Colonic mucosa (tissue), 4 donors: Measurements from ENCODE around the gene PGF. TPM values are rescaled to one million over a fixed set of nuclear protein-coding genes. Genes with fewer than 3 reads are reported as not detected.

Experiments
- DNase-seq: peaks from one replicate; pipeline ENCODE4 v3.0.0-alpha.2; 2020
- H3K27ac ChIP-seq: fragments of 200-600 bp; one replicate; pipeline ENCODE4 v1.8.0; 2021
- H3K27me3 ChIP-seq: fragments of 200-600 bp; one replicate; pipeline ENCODE4 v1.8.0; 2021
- H3K36me3 ChIP-seq: fragments of 200-600 bp; one replicate; pipeline ENCODE4 v1.8.0; 2021
- H3K4me1 ChIP-seq: fragments of 200-600 bp; one replicate; pipeline ENCODE4 v1.8.0; 2021; ENCODE audit warnings: mild to moderate bottlenecking
- H3K4me3 ChIP-seq: fragments of 200-600 bp; one replicate; pipeline ENCODE4 v1.8.0; 2021
- H3K9ac ChIP-seq, 2 donors: one replicate each; pipeline ENCODE4 v1.7.0; 2013; ENCODE audit warnings: control low read depth in 2 of 2, low read depth in 2 of 2, low read length in 2 of 2
- H3K9me3 ChIP-seq: fragments of 200-600 bp; one replicate; pipeline ENCODE4 v1.8.0; 2021
- CTCF ChIP-seq: fragments of 200-600 bp; IDR thresholded peaks from one replicate; pipeline ENCODE4 v1.8.0; 2022; ENCODE audit warnings: antibody characterized with exemption, mild to moderate bottlenecking
- intact Hi-C: fragments of 100-400 bp; cut with DNase I; formaldehyde crosslinking; loops from one replicate; pipeline ENCODE4 v1.14.1; 2022
- total RNA-seq, 2 donors: library from RNA; stranded (reverse); fragmentation: NEBNext Ultra II Directional in 1 of 2; extraction: Animal tissue kit (Norgen Biotek cat#: 25700) in 1 of 2; gene quantifications; one replicate each; pipeline ENCODE4 v1.2.1, GENCODE V29; 2021
- donor health status: healthy.
- donor health status: DM: no; HTN: no; CAD: no.
- donor health status: DM: no; HTN: no; CAD: no.

Gene PGF
- total RNA-seq, 2 donors from 2014 or later: 0.57 to 2.2 TPM

- intact Hi-C loops: no loop called here
- Histone ChIP-seq H3K9ac (no peak overlapping the region), H3K4me3 (no peak overlapping the region), H3K27ac (no peak overlapping the region), H3K27me3 (no peaks in the 10 kb centered on the region), H3K4me1 (no peaks in the 10 kb centered on the region), H3K36me3 (no peaks in the 10 kb centered on the region), H3K9me3 (no peaks in the 10 kb centered on the region)
- DNase-seq: no peak
- no peak for TF ChIP-seq CTCF
Observed at GRCh38 chr14:74984236-74985027, 29.0 kb upstream of the PGF start.

GRCh38 chr14:74983343-74983742 lies 27.9 kb upstream of the PGF start:
- Histone ChIP-seq H3K9ac (no peak overlapping the region), H3K27ac (no peak overlapping the region), H3K36me3 (no peaks in the 10 kb centered on the region), H3K4me3 (no peak overlapping the region), H3K27me3 (no peaks in the 10 kb centered on the region), H3K9me3 (no peaks in the 10 kb centered on the region), H3K4me1 (no peaks in the 10 kb centered on the region)
- intact Hi-C loops: no loop called here
- no peak for DNase-seq
- no peak for TF ChIP-seq CTCF

GRCh38 chr14:74982661-74983060 lies 27.3 kb upstream of the PGF start:
- DNase-seq: no peak
- H3K4me1 ChIP-seq: no peaks in the 10 kb centered on the region
- H3K27ac ChIP-seq: no peak overlapping the region
- no peak overlapping the region for H3K9ac ChIP-seq
- H3K27me3 ChIP-seq: no peaks in the 10 kb centered on the region
- TF ChIP-seq CTCF: no peak
- H3K9me3 ChIP-seq: no peaks in the 10 kb centered on the region
- H3K4me3 ChIP-seq: no peak overlapping the region
- intact Hi-C loops: no loop called here
- no peaks in the 10 kb centered on the region for H3K36me3 ChIP-seq

GRCh38 chr14:74981833-74982232 lies 26.4 kb upstream of the PGF start:
- Histone ChIP-seq H3K27me3 (no peaks in the 10 kb centered on the region), H3K4me3 (no peak overlapping the region), H3K4me1 (no peaks in the 10 kb centered on the region), H3K36me3 (no peaks in the 10 kb centered on the region), H3K9me3 (no peaks in the 10 kb centered on the region), H3K9ac (no peak overlapping the region), H3K27ac (no peak overlapping the region)
- intact Hi-C loops: no loop called here
- no peak for TF ChIP-seq CTCF
- no peak for DNase-seq

- no peaks in the 10 kb centered on the region for H3K9me3 ChIP-seq
- H3K4me3 ChIP-seq: no peak overlapping the region
- no peaks in the 10 kb centered on the region for H3K4me1 ChIP-seq
- no peak overlapping the region for H3K9ac ChIP-seq
- no peaks in the 10 kb centered on the region for H3K36me3 ChIP-seq
- intact Hi-C loops: no loop called here
- TF ChIP-seq CTCF: no peak
- DNase-seq: no peak
- no peaks in the 10 kb centered on the region for H3K27me3 ChIP-seq
- no peak overlapping the region for H3K27ac ChIP-seq
Observed at GRCh38 chr14:74981462-74981782, 26.0 kb upstream of the PGF start.
